Measurements from ENCODE around the gene S100A7.

Gene S100A7

GRCh38 chr1:153460551-153460950, at the start of gene S100A7:
Gene S100A7 (minus strand): TSS chr1:153460651. CDS start chr1:153459013, 1,638 bp downstream.
- no peaks in the 10 kb centered on the region for H3K27me3 ChIP-seq (ENCODE audit: insufficient read depth, low read length)

GRCh38 chr1:153509729-153510354, 49.4 kb upstream of the S100A7 start:
- Histone ChIP-seq H3K9me3 (ENCODE audit: insufficient read depth, low read depth, low read length) (no peaks in the 10 kb centered on the region), H3K36me3 (ENCODE audit: insufficient read depth, low read depth, low read length) (no peaks in the 10 kb centered on the region), H3K27me3 (ENCODE audit: insufficient read depth, low read length) (peaks cover 26% of the 10 kb centered on the region), H3K4me1 (ENCODE audit: insufficient read depth, low read length) (no peaks in the 10 kb centered on the region), H3K4me3 (ENCODE audit: low read length) (no peak overlapping the region), H3K27ac (ENCODE audit: low read length) (no peak overlapping the region), H3K9ac (ENCODE audit: low read depth, low read length) (no peak overlapping the region)

More at GRCh38 chr1:153460551-153460950, at the start of gene S100A7:
- no peak within 1 kb of the TSS for H3K27ac ChIP-seq (ENCODE audit: low read length)
- no peak within 1 kb of the TSS for H3K4me3 ChIP-seq (ENCODE audit: low read length)
- H3K9me3 ChIP-seq (ENCODE audit: insufficient read depth, low read depth, low read length), result no peaks in the 10 kb centered on the region
- H3K4me1 ChIP-seq (ENCODE audit: insufficient read depth, low read length), result no peaks in the 10 kb centered on the region
- H3K36me3 ChIP-seq (ENCODE audit: insufficient read depth, low read depth, low read length), result no peaks in the 10 kb centered on the region
- no peak within 1 kb of the TSS for H3K9ac ChIP-seq (ENCODE audit: low read depth, low read length)

- H3K9ac ChIP-seq (ENCODE audit: low read depth, low read length), result no peak overlapping the region
- no peaks in the 10 kb centered on the region for H3K36me3 ChIP-seq (ENCODE audit: insufficient read depth, low read depth, low read length)
- no peak overlapping the region for H3K4me3 ChIP-seq (ENCODE audit: low read length)
- no peak overlapping the region for H3K27ac ChIP-seq (ENCODE audit: low read length)
- no peaks in the 10 kb centered on the region for H3K4me1 ChIP-seq (ENCODE audit: insufficient read depth, low read length)
- H3K27me3 ChIP-seq (ENCODE audit: insufficient read depth, low read length), result peaks cover 25% of the 10 kb centered on the region
- H3K9me3 ChIP-seq (ENCODE audit: insufficient read depth, low read depth, low read length), result no peaks in the 10 kb centered on the region
Observed at GRCh38 chr1:153509036-153509435, 48.6 kb upstream of the S100A7 start.

- no peak overlapping the region for H3K4me3 ChIP-seq (ENCODE audit: low read length)
- H3K36me3 ChIP-seq (ENCODE audit: insufficient read depth, low read depth, low read length), result no peaks in the 10 kb centered on the region
- no peak overlapping the region for H3K9ac ChIP-seq (ENCODE audit: low read depth, low read length)
- peaks cover 17% of the 10 kb centered on the region for H3K27me3 ChIP-seq (ENCODE audit: insufficient read depth, low read length)
- no peak overlapping the region for H3K27ac ChIP-seq (ENCODE audit: low read length)
- no peaks in the 10 kb centered on the region for H3K4me1 ChIP-seq (ENCODE audit: insufficient read depth, low read length)
- no peaks in the 10 kb centered on the region for H3K9me3 ChIP-seq (ENCODE audit: insufficient read depth, low read depth, low read length)
Observed at GRCh38 chr1:153507926-153508583, 47.6 kb upstream of the S100A7 start.

GRCh38 chr1:153506831-153507413, 46.5 kb upstream of the S100A7 start:
- no peak overlapping the region for H3K27ac ChIP-seq (ENCODE audit: low read length)
- no peaks in the 10 kb centered on the region for H3K36me3 ChIP-seq (ENCODE audit: insufficient read depth, low read depth, low read length)
- no peak overlapping the region for H3K9ac ChIP-seq (ENCODE audit: low read depth, low read length)
- no peaks in the 10 kb centered on the region for H3K9me3 ChIP-seq (ENCODE audit: insufficient read depth, low read depth, low read length)
- peaks cover 8% of the 10 kb centered on the region for H3K27me3 ChIP-seq (ENCODE audit: insufficient read depth, low read length)
- H3K4me3 ChIP-seq (ENCODE audit: low read length), result no peak overlapping the region
- no peaks in the 10 kb centered on the region for H3K4me1 ChIP-seq (ENCODE audit: insufficient read depth, low read length)

- Histone ChIP-seq H3K4me1 (ENCODE audit: insufficient read depth, low read length) (no peaks in the 10 kb centered on the region), H3K4me3 (ENCODE audit: low read length) (no peak overlapping the region), H3K36me3 (ENCODE audit: insufficient read depth, low read depth, low read length) (no peaks in the 10 kb centered on the region), H3K27me3 (ENCODE audit: insufficient read depth, low read length) (peaks cover 3% of the 10 kb centered on the region), H3K27ac (ENCODE audit: low read length) (no peak overlapping the region), H3K9me3 (ENCODE audit: insufficient read depth, low read depth, low read length) (no peaks in the 10 kb centered on the region), H3K9ac (ENCODE audit: low read depth, low read length) (no peak overlapping the region)
Observed at GRCh38 chr1:153506386-153506785, 45.9 kb upstream of the S100A7 start.

GRCh38 chr1:153505576-153505975, 45.1 kb upstream of the S100A7 start:
- Histone ChIP-seq H3K9me3 (ENCODE audit: insufficient read depth, low read depth, low read length) (no peaks in the 10 kb centered on the region), H3K36me3 (ENCODE audit: insufficient read depth, low read depth, low read length) (no peaks in the 10 kb centered on the region), H3K27ac (ENCODE audit: low read length) (no peak overlapping the region), H3K9ac (ENCODE audit: low read depth, low read length) (no peak overlapping the region), H3K4me1 (ENCODE audit: insufficient read depth, low read length) (no peaks in the 10 kb centered on the region), H3K27me3 (ENCODE audit: insufficient read depth, low read length) (no peaks in the 10 kb centered on the region), H3K4me3 (ENCODE audit: low read length) (no peak overlapping the region)

GRCh38 chr1:153503766-153504165, 43.3 kb upstream of the S100A7 start:
- H3K4me1 ChIP-seq (ENCODE audit: insufficient read depth, low read length), result no peaks in the 10 kb centered on the region
- H3K36me3 ChIP-seq (ENCODE audit: insufficient read depth, low read depth, low read length), result no peaks in the 10 kb centered on the region
- H3K27ac ChIP-seq (ENCODE audit: low read length), result no peak overlapping the region
- no peaks in the 10 kb centered on the region for H3K27me3 ChIP-seq (ENCODE audit: insufficient read depth, low read length)
- H3K9me3 ChIP-seq (ENCODE audit: insufficient read depth, low read depth, low read length), result no peaks in the 10 kb centered on the region
- no peak overlapping the region for H3K9ac ChIP-seq (ENCODE audit: low read depth, low read length)
- no peak overlapping the region for H3K4me3 ChIP-seq (ENCODE audit: low read length)

- Histone ChIP-seq H3K9ac (ENCODE audit: low read depth, low read length) (no peak overlapping the region), H3K4me3 (ENCODE audit: low read length) (no peak overlapping the region), H3K36me3 (ENCODE audit: insufficient read depth, low read depth, low read length) (no peaks in the 10 kb centered on the region), H3K4me1 (ENCODE audit: insufficient read depth, low read length) (peaks cover 5% of the 10 kb centered on the region), H3K27ac (ENCODE audit: low read length) (no peak overlapping the region), H3K9me3 (ENCODE audit: insufficient read depth, low read depth, low read length) (no peaks in the 10 kb centered on the region), H3K27me3 (ENCODE audit: insufficient read depth, low read length) (no peaks in the 10 kb centered on the region)
Observed at GRCh38 chr1:153498746-153499145, 38.3 kb upstream of the S100A7 start.

GRCh38 chr1:153495536-153495935, 35.1 kb upstream of the S100A7 start:
- H3K9me3 ChIP-seq (ENCODE audit: insufficient read depth, low read depth, low read length), result no peaks in the 10 kb centered on the region
- H3K4me1 ChIP-seq (ENCODE audit: insufficient read depth, low read length), result peaks cover 7% of the 10 kb centered on the region
- no peaks in the 10 kb centered on the region for H3K27me3 ChIP-seq (ENCODE audit: insufficient read depth, low read length)
- peak overlapping the region; percentile 32 for H3K27ac ChIP-seq (ENCODE audit: low read length)
- H3K4me3 ChIP-seq (ENCODE audit: low read length), result no peak overlapping the region
- no peaks in the 10 kb centered on the region for H3K36me3 ChIP-seq (ENCODE audit: insufficient read depth, low read depth, low read length)
- H3K9ac ChIP-seq (ENCODE audit: low read depth, low read length), result no peak overlapping the region

- Histone ChIP-seq H3K9ac (ENCODE audit: low read depth, low read length) (no peak overlapping the region), H3K27ac (ENCODE audit: low read length) (peak overlapping the region; percentile 32), H3K9me3 (ENCODE audit: insufficient read depth, low read depth, low read length) (no peaks in the 10 kb centered on the region), H3K36me3 (ENCODE audit: insufficient read depth, low read depth, low read length) (no peaks in the 10 kb centered on the region), H3K4me3 (ENCODE audit: low read length) (peak overlapping the region; percentile 30; the same call in 1 of the 2 replicates), H3K27me3 (ENCODE audit: insufficient read depth, low read length) (no peaks in the 10 kb centered on the region), H3K4me1 (ENCODE audit: insufficient read depth, low read length) (peaks cover 10% of the 10 kb centered on the region)
Observed at GRCh38 chr1:153494976-153495535, 34.6 kb upstream of the S100A7 start.
